Measurements from ENCODE around the gene SVOPL.

DNA sequence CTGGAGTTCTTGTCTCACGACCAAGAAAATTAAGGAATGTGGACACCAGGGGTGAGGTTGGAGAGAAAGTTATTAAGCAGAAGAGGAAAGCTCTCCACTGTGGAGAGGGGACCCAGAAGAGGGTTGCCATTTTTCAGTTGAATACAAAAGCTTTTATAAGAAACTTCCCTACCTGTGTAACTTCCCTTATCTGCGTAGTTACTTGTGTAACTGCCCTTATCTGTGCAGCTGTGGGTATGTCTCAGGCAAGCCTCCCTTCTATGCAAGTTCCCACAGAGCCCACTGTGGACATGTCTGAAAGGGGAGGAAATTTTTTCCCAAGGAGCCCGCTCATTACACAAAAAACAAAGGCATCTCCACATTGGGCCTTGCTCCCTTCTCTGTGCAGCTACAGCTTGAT is 94.9 kb downstream of the SVOPL start:
- TF ChIP-seq EP300 (IDR thresholded peaks at IDR 0.05; ENCODE audit: low read depth) (no peak), CTCF (IDR thresholded peaks at IDR 0.05) (no peak)

Measured in transverse colon (tissue), 3 donors.